Caco-2 (cell line): ENCODE results near the gene AADACL3. TPM values are rescaled to one million over a fixed set of nuclear protein-coding genes. Genes with fewer than 3 reads are reported as not detected.

Source experiments
- BruUV-seq: library from RNA; stranded (reverse); fragments of 400-500 nt; replicated peaks from 2 replicates; lab custom pipeline; 2021; lab: Mats Ljungman, UMichigan
- CTCF ChIA-PET: fragments of 300-600 bp; sonication (Branson Sonifier 250); formaldehyde crosslinking; loops from one replicate; lab custom pipeline; 2022; ENCODE audit warnings: antibody characterized with exemption; lab: Charles Lee
- POLR2A ChIA-PET: fragments of 300-600 bp; sonication (Branson Sonifier 250); formaldehyde crosslinking; loops from one replicate; lab custom pipeline; 2022; ENCODE audit warnings: antibody characterized with exemption; lab: Charles Lee
- DNase-seq, 2 experiments: peaks; one replicate each; pipeline versions ENCODE4 v3.0.0 to v3.0.0-alpha.2; 2020 to 2022
- H3K27me3 ChIP-seq: replicated peaks from 2 replicates; pipeline ENCODE4 v1.6.0; 2011; ENCODE audit warnings: low read length; ENCODE audit not compliant: control insufficient read depth, insufficient read depth
- H3K36me3 ChIP-seq: 2 replicates; pipeline ENCODE4 v1.5.1; 2011; ENCODE audit warnings: low read length; ENCODE audit not compliant: control insufficient read depth, insufficient read depth
- H3K4me1 ChIP-seq: fragments of 250-450 bp; sonication (Bioruptor Pico); 2 replicates; pipeline ENCODE4 v1.5.1; 2020; ENCODE audit warnings: mild to moderate bottlenecking
- H3K4me3 ChIP-seq: 2 replicates; pipeline ENCODE4 v1.5.1; 2011; ENCODE audit warnings: low read depth, mild to moderate bottlenecking, control low read depth, low read length
- H3K9me3 ChIP-seq: fragments of 250-450 bp; sonication (Bioruptor Pico); 2 replicates; pipeline ENCODE4 v1.5.1; 2020; ENCODE audit warnings: mild to moderate bottlenecking, moderate library complexity
- H3K27ac Mint-ChIP-seq: one replicate; pipeline ENCODE4 v1.8.0; 2022; ENCODE audit warnings: mixed read lengths; ENCODE audit not compliant: unreplicated experiment
- H3K27me3 Mint-ChIP-seq: one replicate; pipeline ENCODE4 v1.8.0; 2022; ENCODE audit warnings: mixed read lengths; ENCODE audit not compliant: insufficient read depth, unreplicated experiment
- H3K36me3 Mint-ChIP-seq: one replicate; pipeline ENCODE4 v1.8.0; 2022; ENCODE audit warnings: mild to moderate bottlenecking, mixed read lengths; ENCODE audit not compliant: insufficient read depth, unreplicated experiment
- H3K4me1 Mint-ChIP-seq: one replicate; pipeline ENCODE4 v1.8.0; 2022; ENCODE audit warnings: low read depth, mixed read lengths; ENCODE audit not compliant: unreplicated experiment
- H3K4me3 Mint-ChIP-seq: one replicate; pipeline ENCODE4 v1.8.0; 2022; ENCODE audit warnings: mild to moderate bottlenecking, moderate library complexity, mixed read lengths; ENCODE audit not compliant: unreplicated experiment
- H3K9me3 Mint-ChIP-seq: one replicate; pipeline ENCODE4 v1.8.0; 2022; ENCODE audit warnings: mixed read lengths; ENCODE audit not compliant: unreplicated experiment
- CTCF ChIP-seq, 2 experiments: fragments of 200-600 bp in 1 of 2; IDR thresholded peaks; 1 replicate in 1 of 2; 2 replicates in 1 of 2; pipeline versions ENCODE4 v1.5.1 to v1.8.0; 2011 to 2022; ENCODE audit warnings: antibody characterized with exemption in 1 of 2, control low read depth in 1 of 2, inconsistent platforms in 1 of 2, low read depth in 1 of 2, low read length in 1 of 2, mild to moderate bottlenecking in 1 of 2, moderate library complexity in 1 of 2; ENCODE audit not compliant: insufficient read depth in 1 of 2, severe bottlenecking in 1 of 2, unreplicated experiment in 1 of 2
- intact Hi-C: fragments of 100-400 bp; cut with micrococcal nuclease; formaldehyde crosslinking; loops from one replicate; pipeline ENCODE4 v1.10.0; 2022; ENCODE audit not compliant: unreplicated experiment
- total RNA-seq: library from RNA; stranded (reverse); gene quantifications from 2 replicates; pipeline ENCODE4 v1.2.3, GENCODE V29; 2022

Gene AADACL3
- total RNA-seq, 1 experiment from 2014 or later, result not detected

GRCh38 chr1:12678820-12679219, 37.1 kb upstream of the AADACL3 start:
- no peaks in the 10 kb centered on the region for H3K9me3 Mint-ChIP-seq
- H3K4me1 Mint-ChIP-seq, result no peaks in the 10 kb centered on the region
- H3K27me3 Mint-ChIP-seq, result peaks cover 4% of the 10 kb centered on the region
- Histone ChIP-seq H3K36me3 (no peaks in the 10 kb centered on the region), H3K27me3 (no peaks in the 10 kb centered on the region), H3K4me3 (no peak overlapping the region), H3K9me3 (0 out of 2 replicates have a peak, but pooled peaks cover 3% of the 10 kb centered on the region), H3K4me1 (no peaks in the 10 kb centered on the region)
- no peak overlapping the region for H3K27ac Mint-ChIP-seq
- H3K4me3 Mint-ChIP-seq, result no peak overlapping the region
- no peak for TF ChIP-seq CTCF (IDR thresholded peaks at IDR 0.05; ENCODE audit: insufficient read depth in 1 of 2, low read depth in 1 of 2, low read length in 1 of 2, severe bottlenecking in 1 of 2, unreplicated experiment in 1 of 2)
- no peak for DNase-seq
- intact Hi-C loops, result no loop called here
- BruUV-seq, result no TSS peak
- CTCF ChIA-PET, result no interaction called here
- no peaks in the 10 kb centered on the region for H3K36me3 Mint-ChIP-seq
- POLR2A ChIA-PET, result no interaction called here

GRCh38 chr1:12690156-12690555, 25.8 kb upstream of the AADACL3 start:
- TF ChIP-seq CTCF (IDR thresholded peaks at IDR 0.05; ENCODE audit: insufficient read depth in 1 of 2, low read depth in 1 of 2, low read length in 1 of 2, severe bottlenecking in 1 of 2, unreplicated experiment in 1 of 2), result no peak
- H3K27me3 ChIP-seq, result no peaks in the 10 kb centered on the region
- ChIA-PET POLR2A (no interaction called here), CTCF (no interaction called here)
- Mint-ChIP-seq H3K4me3 (no peak overlapping the region), H3K36me3 (no peaks in the 10 kb centered on the region), H3K9me3 (no peaks in the 10 kb centered on the region), H3K27ac (no peak overlapping the region), H3K4me1 (no peaks in the 10 kb centered on the region), H3K27me3 (peaks cover 2% of the 10 kb centered on the region)
- H3K4me1 ChIP-seq, result no peaks in the 10 kb centered on the region
- no TSS peak for BruUV-seq
- intact Hi-C loops, result no loop called here
- H3K36me3 ChIP-seq, result no peaks in the 10 kb centered on the region
- no peak overlapping the region for H3K4me3 ChIP-seq
- no peaks in the 10 kb centered on the region for H3K9me3 ChIP-seq
- no peak for DNase-seq

GRCh38 chr1:12692967-12693782, 22.7 kb upstream of the AADACL3 start:
- DNase-seq, result no peak
- peaks cover 2% of the 10 kb centered on the region for H3K27me3 Mint-ChIP-seq
- no peak overlapping the region for H3K4me3 Mint-ChIP-seq
- H3K4me3 ChIP-seq, result no peak overlapping the region
- H3K9me3 ChIP-seq, result no peaks in the 10 kb centered on the region
- BruUV-seq, result no TSS peak
- H3K36me3 Mint-ChIP-seq, result no peaks in the 10 kb centered on the region
- CTCF ChIA-PET, result no interaction called here
- H3K27me3 ChIP-seq, result no peaks in the 10 kb centered on the region
- intact Hi-C loops, result no loop called here
- no peak overlapping the region for H3K27ac Mint-ChIP-seq
- POLR2A ChIA-PET, result no interaction called here
- H3K4me1 ChIP-seq, result no peaks in the 10 kb centered on the region
- H3K4me1 Mint-ChIP-seq, result no peaks in the 10 kb centered on the region
- no peak for TF ChIP-seq CTCF (IDR thresholded peaks at IDR 0.05; ENCODE audit: insufficient read depth in 1 of 2, low read depth in 1 of 2, low read length in 1 of 2, severe bottlenecking in 1 of 2, unreplicated experiment in 1 of 2)
- H3K9me3 Mint-ChIP-seq, result no peaks in the 10 kb centered on the region
- no peaks in the 10 kb centered on the region for H3K36me3 ChIP-seq
